Retinal pigment epithelial cell (primary cell): ENCODE data around the gene TOB2.

Experiments used
- DNase-seq: peaks from one replicate; pipeline ENCODE4 v3.0.0-alpha.2; 2010; ENCODE audit warnings: low read depth
- H3K4me3 ChIP-seq: 2 replicates; pipeline ENCODE4 v1.5.1; 2011; ENCODE audit warnings: mild to moderate bottlenecking, low read length, control low read depth, moderate library complexity
- TF ChIP-seq, protein P1 (sequence below): conservative IDR thresholded peaks from 2 replicates; pipeline ENCODE4 v1.5.1; 2011; ENCODE audit warnings: low read depth, low read length, control low read depth, inconsistent platforms

TOB2 gene

DNA sequence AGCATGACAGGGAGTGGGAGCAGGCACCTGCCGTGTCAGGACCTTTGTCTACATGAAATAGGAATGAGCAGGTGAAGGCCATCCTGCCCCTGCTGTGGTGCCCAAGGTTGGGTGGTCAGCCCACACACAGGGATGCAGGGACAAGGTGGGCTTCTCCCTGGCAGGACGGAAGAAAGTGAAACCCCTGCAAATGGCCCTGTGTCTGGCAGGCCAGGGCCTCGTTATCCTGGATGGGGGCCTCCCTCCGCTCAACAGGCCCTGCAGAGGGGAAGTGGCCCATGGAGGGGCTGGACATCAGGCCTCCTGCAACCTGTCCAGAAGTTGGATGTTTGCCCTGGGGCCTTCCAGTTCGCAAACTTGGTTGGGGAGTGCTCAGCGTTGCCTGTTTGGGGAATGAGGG, 14.9 kb downstream of the TOB2 start:
- no peak overlapping the region for H3K4me3 ChIP-seq
- no peak for DNase-seq
- TF ChIP-seq, protein P1, sequence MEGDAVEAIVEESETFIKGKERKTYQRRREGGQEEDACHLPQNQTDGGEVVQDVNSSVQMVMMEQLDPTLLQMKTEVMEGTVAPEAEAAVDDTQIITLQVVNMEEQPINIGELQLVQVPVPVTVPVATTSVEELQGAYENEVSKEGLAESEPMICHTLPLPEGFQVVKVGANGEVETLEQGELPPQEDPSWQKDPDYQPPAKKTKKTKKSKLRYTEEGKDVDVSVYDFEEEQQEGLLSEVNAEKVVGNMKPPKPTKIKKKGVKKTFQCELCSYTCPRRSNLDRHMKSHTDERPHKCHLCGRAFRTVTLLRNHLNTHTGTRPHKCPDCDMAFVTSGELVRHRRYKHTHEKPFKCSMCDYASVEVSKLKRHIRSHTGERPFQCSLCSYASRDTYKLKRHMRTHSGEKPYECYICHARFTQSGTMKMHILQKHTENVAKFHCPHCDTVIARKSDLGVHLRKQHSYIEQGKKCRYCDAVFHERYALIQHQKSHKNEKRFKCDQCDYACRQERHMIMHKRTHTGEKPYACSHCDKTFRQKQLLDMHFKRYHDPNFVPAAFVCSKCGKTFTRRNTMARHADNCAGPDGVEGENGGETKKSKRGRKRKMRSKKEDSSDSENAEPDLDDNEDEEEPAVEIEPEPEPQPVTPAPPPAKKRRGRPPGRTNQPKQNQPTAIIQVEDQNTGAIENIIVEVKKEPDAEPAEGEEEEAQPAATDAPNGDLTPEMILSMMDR, result no peak

DNA sequence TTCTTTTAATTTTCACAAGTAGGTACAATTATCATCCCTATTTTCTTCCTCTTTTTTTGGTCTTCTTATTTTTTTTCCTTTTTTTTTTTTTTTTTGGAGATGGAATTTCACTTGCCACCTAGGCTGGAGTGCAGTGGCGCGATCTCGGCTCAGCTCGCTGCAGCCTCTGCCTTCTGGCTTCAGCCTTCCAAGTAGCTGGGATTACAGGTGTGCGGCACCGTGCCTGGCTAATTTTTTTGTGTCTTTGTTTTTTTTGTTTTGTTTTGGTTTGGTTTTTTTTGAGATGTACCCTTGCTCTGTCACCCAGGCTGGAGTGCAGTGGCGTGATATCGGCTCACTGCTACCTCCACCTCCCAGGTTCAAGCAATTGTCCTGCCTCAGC, 16.7 kb downstream of the TOB2 start:
- TF ChIP-seq, protein P1, result no peak
- no peak overlapping the region for H3K4me3 ChIP-seq

DNA sequence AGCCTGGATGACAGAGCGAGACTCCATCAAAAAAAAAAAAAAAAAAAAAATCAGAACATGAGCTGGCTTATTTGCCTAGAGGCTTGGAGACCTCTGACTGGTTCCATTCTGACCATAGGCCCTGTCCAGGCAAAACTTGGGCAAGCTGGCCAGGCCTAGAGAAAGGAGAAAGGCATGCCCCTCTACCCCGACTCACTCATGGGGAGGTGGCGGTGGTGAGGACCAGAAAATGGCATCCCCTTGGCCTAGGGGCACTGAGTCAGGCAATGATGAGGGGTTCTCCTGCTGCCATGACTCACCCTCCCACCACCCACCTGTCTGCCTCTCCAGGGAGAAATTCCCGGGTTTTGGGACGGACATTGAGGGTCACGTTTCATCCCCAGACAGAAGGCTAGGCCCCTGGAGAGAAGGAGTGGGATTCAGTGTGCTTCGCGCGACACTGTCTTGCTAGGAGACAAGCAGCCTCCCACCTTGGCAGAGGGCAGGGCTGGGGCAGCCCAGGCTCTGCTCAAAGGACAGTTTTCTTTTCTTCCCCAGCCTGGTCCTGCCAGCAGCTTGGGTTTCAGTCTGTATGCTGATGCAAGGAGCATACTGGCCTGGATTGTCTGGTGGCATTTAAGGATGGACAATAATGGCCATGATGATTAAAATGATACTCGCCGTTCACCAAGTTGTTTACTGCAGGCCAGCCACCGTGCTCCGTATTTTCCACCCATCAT, 17.2 kb downstream of the TOB2 start:
- no peak overlapping the region for H3K4me3 ChIP-seq
- TF ChIP-seq, protein P1, result no peak
- DNase-seq, result no peak

More for the DNA sequence above, 16.7 kb downstream of the TOB2 start:
- no peak for DNase-seq

DNA sequence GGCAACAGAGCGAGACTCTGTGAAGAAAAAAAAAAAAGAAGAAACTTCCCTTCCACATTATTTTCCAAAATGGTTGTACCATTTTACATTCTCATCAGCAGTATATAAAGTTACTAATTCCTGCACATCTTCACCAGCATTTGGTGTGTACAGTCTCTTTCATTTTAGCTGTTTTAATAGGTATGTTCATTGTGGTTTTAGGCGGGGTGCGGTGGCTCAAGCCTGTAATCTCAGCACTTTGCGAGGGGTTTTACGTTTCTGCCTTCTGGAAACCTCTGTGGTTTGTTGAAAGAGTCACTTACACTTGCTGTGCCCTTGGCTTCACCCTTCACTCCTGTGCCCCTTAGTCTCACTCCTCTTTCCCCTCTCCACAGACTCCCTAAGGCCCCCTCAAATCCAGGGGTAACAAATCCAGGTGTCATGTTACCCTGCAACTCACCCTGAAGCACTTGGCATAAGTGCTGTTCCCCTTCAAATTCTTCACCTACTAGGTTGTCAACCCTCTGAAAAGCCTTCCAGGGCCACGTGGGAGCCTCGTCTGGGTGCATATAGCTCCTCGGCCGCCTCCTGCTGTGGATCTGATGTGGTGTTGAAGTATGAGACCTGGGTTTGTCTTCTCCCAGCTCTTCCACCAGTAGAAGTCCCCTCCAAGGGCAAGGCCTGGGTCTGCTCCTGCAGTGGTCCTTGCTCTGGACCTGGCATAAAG, 20.8 kb downstream of the TOB2 start:
- no peak for DNase-seq
- TF ChIP-seq, protein P1, result no peak
- no peak overlapping the region for H3K4me3 ChIP-seq

DNA sequence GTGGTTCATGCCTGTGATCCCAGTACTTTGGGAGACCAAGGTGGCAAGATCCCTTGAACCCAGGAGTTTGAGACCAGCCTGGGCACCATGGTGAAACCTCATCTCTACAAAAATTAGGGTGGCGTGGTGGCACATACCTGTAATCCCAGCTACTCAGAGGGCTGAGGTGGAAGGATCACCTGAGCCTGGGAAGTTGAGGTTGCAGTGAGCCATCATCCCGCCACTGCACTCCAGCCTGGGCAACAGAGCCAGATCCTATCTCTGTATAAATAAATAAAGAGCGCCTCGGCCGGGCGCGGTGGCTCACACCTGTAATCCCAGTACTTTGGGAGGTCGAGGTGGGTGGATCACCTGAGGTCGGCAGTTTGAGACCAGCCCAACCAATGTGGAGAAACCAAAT, 27.9 kb downstream of the TOB2 start:
- no peak for DNase-seq
- TF ChIP-seq, protein P1, result no peak
- H3K4me3 ChIP-seq, result no peak overlapping the region

DNA sequence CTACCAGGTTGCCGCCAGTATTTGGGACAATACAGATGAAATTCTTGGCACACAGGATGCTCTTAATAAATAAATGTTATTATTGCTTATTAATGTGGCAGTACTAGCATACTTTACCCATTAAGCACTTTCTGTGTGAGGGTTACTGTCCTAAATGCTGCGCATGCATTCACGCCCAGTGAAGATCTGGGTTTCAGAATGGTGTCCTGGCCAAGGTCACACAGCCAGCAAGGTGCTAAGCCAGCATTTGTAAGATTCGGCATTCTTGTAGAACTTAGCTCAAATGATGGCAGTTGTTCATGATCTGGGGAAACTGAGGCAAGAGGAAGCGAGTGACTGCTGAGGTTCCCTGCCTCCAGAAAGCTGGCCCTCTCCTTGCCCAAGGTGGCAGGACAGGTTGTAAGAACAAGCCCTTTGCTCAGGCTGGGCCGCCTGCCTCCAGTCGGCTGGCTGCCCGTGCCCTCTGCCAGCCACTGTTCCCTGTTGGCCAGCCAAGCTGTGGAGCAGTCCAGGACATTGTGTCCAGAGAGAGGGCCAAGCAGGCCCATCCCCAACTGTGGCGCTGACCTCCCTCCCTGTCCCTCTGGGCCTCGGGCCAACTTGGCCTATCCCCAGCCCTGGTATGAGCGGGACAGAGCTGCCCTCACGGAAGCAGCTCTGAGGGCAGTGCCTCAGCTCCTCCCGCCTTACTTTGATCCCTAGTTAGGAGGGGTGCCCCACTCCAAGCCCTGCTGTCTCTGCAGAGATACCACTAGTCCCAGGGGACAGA, 28.8 kb downstream of the TOB2 start:
- TF ChIP-seq, protein P1, result no peak
- no peak for DNase-seq
- no peak overlapping the region for H3K4me3 ChIP-seq
